HG03066 (cell line): Measurements from ENCODE around the gene DOK1.

ENCODE experiments used
- ATAC-seq: cut with Tn5 transposase; IDR thresholded peaks from one replicate; pipeline ENCODE4 v1.9.1; 2021; ENCODE audit warnings: low read depth; ENCODE audit not compliant: unreplicated experiment

Gene DOK1

DNA sequence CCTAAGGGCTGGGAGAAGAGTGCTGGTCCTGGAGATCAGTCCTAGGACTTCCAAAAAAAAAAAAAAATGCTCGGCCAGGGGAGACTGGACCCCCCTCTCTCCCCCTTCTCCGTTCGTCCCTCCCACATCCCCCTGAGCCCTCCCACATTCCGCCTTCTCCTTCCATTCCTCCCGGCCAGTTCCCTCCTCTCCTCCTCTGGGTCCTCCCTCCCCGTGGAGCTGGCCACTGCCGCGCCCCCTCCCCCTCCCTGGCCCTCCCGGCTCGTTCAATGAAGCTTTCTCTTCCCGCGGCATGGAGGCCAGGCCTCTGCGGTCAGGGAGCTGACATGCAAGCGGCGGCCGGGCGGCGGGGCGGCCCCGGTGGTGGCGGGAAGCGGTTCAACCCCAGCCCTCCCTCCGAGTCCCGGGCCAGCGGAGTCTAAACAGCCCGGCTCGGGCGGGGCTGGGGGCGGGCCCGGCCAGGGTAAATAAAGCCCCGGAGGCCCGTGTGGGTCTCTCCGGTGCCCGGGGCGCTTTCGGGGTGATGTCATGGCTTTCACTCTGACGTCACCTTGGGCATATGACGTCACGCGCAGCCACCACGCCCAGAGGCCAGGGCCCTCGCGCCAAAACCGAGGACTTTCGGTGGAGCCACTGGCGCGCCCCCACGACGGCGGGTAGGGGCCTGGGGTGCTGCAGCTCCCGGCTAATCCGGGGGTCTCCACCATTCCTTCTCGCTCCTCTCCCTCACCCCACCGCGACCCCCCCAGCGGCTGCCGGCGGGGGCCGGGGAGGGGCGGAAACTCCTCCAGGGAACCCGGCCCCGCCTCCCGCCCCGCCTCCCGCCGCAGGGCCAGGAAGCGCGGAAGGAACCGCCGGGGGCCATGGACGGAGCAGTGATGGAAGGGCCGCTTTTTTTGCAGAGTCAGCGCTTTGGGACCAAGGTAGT, at the start of gene DOK1, which contains the start of gene LOXL3:
TSS of gene DOK1 (plus strand) at position 829 of the 928 bp plus-strand sequence. CDS start at position 864, 35 bp downstream.
TSS of gene LOXL3 (minus strand) at position 51 of the 928 bp plus-strand sequence. CDS start 1,308 bp downstream, outside the sequence.
- ATAC-seq = peak; percentile 63

DNA sequence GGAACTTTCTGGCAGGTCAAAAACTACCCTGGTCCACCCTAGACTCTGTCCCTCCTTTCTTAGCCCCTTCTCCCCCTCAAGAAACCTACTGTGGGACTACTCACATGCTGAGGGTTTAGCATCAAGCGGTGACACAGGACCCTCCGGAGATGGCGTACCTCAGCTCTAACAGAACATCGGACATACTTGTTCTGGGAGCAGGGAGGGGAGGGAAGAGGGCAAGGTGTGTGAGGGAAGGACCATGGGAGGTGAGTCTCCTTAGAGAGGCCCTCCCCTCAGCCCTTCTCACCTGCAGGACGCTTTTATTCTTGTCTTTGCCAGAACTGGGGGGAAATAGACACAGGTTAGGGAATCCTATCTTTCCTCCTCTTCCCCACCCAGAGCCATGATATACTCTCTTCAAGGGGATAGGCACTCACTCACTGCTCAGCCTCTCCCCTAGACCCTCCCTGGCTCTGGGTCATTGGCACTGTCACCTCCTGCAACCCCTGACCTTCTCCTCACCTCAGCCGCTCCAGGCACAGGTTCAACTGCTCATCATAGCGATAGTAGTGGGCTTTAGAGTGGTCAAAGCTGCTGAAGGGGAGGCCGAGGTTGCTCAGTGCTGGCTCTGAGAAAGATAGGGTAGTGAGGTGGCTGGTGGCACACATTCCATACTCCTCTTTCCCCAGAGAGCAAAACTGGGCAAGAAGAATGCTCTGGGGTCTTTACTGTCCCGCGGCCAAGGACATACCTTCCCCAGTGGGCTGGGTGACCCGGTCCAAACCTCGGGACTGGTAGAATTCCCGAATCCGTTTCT, 48.9 kb upstream of the DOK1 start:
- ATAC-seq = no peak

DNA sequence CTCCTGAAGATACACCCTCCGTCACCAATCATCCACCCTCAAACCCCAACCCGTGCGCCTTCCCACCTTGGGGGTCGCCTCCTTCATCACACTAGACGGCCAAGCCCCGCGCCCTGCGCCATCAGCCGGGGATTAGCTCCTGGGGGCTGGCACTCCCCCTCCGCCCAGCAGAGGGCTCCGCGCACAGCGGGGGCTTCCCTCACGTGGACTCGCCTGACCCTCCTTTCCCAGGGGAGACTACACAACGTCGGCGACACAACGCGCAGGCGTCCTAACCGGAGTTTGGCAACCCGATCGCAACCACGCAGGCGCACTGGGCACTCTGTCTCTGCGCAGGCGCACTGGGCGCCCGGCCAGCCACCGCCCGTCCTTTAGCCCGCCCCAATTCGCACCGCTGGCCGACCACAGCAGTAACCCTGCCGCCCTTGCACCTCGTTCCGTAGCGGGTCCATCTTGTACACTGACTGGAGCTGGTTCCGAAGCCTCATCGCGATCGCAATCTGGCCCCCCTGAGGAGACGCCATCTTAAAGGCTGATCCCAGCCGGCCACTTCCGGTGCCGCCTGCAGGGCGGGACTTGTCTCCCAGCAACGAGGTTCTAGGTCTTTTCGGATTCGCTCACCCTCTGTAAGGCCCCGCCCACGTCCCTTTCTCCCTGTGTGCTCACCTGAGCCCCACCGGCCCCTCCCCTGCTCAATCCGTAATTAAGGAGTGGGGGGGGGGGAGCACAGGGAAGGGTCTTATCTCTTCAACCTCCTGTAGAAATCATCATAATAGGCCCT, 47.2 kb upstream of the DOK1 start, which contains the start of gene PCGF1:
TSS of gene PCGF1 (minus strand) at position 551 of the 781 bp plus-strand sequence. CDS start at position 524, 27 bp downstream.
- peak; percentile 90 for ATAC-seq

DNA sequence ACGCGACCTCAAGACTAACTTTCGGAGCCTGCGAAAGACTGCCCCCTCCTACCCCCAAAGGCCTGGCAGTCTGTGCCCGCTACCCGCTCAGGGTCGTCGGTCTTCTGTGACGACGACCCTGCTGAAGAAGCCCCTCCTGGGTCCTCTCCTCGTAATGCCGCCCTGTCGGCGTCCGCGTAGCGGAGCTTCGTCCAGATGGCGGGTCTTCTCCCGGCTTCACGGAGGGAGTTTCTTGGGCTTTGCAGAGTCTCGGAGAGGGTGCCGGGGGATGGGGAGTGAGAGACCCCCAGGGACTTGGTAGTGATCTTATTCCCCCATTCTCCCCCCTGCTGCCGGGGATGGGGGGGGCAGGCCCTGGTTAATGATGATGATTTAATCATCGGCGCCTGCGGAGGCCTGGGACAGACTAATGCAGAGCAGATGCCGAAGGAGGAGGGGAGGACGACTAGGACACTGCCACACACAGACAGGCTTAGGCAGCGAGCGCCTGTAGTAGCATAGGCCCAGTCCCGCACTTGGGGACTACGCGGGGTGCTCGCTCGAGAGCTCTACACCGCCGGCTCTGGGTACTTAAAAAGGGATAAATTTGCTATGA, 46.5 kb upstream of the DOK1 start:
- peak; percentile 17 for ATAC-seq

DNA sequence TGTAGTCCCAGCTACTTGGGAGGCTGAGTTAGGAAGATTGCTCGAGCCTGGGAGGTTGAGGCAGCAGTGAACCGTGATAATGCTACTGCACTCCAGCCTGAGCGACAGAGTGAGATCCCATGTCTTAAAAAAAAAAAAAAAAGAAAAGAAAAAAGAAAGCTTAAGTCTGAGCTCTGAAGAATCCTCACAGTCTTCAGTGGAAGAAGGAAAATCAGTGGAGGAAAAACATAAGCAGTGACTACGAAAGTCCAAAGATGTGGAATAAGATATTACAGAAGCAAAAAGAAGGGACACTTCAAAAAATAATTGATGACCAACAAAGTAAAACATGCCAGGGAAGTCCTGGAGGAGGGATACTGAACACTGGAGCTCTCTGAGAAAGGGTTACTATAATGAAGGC, 44.2 kb upstream of the DOK1 start:
- ATAC-seq = no peak

DNA sequence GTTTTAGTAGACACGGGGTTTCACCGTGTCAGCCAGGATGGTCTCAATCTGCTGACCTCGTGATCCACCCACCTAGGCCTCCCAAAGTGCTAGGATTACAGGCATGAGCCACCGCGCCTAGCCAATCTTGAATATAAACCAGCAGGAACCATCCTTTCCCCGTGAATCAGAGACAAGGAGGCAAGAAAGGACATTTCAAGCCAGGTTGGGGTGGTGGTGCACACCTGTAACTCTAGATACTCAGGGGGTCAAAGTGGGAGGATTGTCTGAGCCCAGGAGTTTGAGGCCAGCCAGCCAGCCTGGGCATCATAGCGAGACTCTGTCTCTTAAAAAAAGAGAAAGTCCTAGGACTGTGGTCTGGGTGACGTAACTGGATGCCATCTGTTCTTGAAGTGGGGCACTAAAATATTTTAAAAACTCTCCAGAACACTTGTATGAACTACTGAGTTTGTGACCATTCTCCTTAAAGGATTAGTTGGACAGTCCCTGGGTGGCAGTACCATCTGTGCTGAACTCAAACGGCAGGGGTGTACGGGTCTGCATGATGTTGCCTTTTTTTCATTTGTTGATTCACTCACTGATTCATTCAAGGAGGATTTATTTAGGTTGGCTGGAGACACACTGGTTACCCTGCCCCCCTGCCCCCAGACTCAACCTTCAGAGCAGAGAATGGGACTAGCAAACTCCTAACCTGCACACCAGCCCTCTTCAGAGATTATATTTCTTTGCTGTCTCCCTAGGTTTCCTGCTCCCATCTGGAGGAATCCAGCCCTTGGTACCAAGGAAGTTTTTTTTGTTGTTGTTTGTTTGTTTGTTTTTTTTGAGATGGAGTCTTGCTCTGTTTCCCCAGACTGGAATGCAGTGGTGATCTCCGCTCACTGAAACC, 43.2 kb upstream of the DOK1 start:
- no peak for ATAC-seq

DNA sequence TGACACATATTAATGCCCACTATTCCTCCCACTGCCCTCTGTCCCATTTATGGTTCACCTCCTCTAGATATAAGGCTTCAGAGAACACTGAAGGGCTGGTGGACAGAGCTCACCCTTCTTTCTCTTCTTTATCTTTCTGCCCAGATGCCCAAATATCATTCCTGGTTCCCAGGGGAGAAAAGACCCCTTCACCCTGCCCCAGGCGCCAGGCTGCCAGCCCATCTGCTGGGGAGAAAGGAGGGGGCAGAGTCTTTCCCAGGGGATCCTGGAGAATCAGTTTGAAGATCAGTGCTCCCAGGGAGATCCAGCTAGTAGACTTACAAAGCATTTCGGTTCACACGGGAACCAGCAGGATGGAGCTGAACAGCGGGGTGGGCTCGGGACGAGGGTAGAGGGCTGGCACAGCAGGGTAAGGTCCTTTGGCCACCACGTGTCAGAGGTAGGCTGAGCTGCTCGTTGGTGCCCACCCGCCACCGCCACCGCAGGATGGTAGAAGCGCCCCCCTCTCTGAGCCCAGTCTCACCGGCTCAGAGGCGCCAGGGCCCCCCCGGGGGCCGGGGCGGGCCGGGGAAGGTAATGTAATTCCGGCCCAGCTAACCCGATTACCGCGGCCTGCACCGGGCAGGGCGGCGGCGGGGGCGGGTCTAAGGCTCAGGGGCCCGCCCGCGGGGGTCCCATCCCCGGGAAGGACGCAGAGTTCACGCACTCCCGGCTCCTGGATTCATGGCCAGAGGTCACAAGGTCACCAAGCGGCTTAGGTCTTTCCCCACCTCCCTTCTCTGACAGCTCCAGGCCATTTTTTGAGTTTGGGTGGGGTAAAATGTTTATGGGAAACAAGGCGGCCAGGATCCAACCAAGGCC, 41.5 kb upstream of the DOK1 start:
- ATAC-seq = no peak

DNA sequence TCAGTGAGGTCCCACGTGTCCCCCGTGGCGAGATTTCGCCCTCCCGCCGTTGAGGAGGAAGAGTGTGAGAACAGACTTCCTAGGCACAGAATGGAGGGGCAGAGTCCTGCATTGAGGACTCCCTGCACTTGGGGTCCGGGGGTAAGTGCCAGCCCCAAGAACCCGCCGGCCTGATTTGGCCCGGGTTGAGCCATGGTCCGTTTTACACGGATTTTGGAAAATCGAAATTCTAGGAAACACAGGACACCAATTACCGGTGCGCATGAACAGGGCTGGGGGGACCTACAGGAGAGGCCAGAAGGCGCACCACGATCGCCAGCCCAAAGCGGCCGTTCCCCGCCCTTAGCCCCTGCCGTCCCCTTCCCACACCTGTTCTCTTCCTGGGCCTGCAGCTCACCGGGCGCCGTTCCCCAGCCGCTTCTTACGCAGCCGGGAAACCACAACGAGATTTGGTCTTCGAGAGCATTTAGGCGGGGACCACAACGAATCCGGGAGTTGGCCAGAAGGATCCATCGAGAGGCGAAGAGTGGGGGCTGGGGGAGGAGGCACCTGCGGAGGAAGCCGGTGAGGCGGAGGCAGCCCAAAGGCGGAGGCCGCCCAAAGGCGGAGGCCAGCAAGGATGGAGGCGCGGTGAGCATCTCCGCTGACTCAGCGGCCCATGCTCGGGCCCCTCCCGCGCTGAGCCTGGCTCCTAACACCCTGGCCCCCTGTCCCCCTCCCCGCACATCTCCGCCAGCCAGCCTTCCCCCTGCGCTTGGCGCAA, 40.7 kb upstream of the DOK1 start:
- no peak for ATAC-seq

DNA sequence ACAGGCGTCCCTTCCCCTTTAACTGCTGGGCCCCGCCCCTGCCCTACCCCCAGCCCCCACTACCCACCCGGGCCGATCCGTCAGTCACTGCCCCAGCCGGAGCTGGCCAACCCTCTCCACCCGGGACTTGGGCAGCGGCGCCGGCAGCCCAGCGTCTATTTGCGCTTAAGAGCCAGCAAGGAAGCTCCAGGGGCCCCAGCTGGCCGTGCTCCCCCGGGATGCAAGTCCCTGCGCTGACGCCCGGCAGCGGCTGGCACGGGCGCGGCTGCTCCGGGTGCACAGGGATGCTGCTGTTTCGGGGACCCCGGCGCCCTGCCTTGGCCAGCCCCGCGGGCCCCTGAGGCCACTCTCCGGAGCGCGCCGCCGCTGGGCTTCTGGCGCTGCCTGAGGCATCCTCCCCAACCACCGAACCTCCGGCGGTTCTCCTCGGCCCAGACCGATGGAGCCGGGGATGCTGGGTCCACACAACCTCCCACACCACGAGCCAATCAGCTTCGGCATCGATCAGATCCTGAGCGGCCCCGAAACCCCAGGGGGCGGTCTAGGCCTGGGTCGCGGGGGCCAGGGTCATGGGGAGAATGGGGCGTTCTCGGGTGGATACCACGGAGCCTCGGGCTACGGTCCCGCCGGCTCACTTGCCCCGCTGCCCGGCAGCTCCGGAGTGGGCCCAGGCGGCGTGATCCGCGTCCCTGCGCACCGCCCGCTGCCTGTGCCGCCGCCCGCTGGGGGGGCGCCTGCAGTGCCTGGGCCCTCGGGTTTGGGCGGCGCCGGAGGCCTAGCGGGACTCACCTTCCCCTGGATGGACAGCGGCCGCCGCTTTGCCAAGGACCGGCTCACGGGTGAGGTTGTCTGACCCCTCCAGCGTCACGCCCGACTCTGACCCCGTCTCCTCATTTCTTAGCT, 39.9 kb upstream of the DOK1 start, which contains the start of gene TLX2:
TSS of gene TLX2 (plus strand) at position 83 of the 903 bp plus-strand sequence. CDS start at position 440, 357 bp downstream.
- no peak for ATAC-seq

DNA sequence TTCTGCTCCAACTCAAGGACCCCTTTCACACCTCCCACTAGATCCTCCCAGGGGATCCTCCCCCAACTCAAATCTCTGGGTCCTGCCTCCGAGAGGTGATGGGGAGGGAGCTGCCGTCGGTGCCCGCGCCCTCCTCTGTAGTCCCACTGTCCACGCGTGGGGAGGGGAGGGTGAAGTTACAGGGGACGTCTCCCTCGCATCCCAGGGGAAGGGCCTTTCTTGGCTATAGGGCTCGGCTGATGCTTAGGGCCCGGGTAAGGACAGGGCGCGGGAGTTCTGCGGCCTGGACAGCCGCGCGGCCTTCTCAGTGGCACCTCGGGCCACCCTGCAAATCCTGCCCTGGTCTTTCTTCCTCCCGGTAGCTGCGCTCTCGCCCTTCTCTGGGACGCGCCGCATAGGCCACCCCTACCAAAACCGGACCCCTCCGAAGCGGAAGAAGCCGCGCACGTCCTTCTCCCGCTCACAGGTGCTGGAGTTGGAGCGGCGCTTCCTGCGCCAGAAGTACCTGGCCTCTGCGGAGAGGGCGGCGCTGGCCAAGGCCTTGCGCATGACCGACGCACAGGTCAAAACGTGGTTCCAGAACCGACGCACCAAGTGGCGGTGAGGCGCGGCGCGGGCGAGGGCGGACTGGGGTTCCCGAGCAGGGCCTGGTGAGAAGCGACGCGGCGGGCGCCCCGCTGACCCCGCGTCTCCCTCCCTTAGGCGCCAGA, 39.1 kb upstream of the DOK1 start:
- ATAC-seq = no peak

DNA sequence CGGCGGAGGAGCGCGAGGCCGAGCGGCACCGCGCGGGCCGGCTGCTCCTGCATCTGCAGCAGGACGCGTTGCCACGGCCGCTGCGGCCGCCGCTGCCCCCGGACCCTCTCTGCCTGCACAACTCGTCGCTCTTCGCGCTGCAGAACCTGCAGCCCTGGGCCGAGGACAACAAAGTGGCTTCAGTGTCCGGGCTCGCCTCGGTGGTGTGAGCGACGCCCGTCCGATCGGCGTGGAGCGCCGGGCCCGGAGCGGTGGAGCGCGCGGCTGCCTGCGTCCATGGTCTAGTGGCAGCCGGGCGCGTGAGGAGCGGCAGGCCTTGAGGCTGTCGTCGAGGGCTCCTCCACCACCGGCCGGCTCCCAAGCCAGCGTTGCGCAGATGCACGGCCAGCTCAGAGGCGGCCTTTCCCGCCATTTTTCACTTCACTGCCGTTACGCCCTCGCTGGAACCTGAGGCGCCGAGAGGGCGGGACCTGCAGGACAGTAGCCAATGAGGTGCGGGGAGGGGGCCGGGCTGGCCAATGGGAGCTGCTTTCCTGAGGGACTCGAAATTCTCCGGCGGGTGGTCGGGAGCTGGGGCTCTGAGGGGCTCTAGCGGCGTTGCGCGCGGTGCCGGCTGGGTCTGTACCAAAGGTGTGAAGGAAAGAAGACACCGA, 38.4 kb upstream of the DOK1 start:
- no peak for ATAC-seq

DNA sequence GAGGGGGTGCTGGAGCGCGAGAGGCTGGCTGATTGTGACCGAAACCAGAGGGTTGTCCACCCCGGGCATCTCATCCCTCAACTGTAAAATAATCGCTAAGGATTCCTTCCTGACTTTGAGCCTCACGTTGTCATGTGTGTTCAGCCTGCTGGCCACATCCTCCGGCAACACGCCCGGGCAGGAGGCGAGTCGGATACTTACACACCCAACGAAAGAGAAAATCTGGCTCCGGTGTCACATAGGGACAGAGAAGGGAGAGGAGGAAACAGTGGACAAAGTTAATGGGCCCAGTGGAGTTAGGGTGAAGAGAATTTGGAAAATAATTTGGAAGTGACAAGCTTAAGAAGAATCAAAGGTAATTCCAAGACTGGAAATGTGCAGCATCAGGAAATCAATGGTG, 37.9 kb upstream of the DOK1 start:
- ATAC-seq = no peak

DNA sequence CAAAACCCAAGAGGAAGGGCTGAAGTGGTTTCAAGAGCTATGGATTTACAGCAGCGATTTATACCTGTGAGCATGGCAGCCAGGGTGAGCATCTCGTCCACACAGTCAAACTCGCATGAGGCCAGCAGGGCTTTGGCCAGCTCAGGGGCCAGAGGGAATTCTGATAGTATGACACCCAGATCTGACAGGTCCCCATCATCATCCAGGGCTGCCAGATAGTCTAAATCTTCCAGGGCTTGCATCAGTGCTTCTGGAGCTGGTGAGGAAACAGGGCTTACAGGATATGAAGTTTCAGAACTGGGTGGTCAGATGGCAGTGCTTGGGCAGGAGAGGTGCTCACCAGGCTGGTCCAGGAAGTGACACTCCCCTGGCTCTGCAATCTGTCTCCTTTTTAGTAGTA, 32.0 kb upstream of the DOK1 start:
- no peak for ATAC-seq

DNA sequence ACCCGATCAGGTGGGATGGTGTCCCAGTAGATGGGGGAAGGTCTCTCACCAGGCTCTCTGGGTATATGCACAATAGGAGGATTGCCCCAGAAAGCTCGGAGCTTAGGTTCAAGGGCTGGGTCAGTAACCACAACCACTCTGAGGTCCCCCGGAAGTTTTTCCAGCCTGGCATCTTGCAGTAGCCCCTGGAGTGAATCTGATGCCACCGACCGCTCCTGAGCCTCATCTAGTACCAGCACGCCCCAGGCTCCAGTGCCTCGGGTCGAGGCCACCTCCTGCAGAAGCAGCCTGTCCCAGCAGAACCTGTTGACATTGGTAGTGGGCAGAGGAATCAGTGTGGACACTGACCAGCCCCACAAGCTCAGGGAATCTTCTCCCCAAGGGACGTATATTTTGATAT, 30.5 kb upstream of the DOK1 start:
- no peak for ATAC-seq
